RKO (cell line): ENCODE results near the gene DLG1.

ENCODE experiments used
- DNase-seq: peaks from one replicate; pipeline ENCODE4 v3.0.0-alpha.2; 2016; ENCODE audit warnings: low spot score

DLG1 gene

DNA sequence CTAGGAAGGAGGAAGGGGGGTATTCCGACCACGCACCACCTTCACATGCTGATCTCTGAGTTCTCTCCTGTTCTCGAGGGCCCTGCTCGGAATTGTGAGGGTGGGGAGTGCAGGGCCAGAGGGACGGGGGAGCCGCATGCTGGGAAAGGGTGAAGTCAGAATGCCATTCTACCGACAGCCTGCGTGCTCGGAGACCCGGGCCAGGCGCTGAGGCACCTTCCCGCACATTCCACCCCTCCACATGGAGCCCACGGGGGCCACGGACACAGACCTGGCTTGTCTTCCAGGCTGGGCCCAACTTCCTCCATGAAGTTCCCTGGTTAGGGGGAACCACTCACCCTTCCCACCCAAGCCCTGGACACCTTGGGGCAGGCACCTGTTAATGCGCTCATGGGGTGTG is 301.1 kb downstream of the DLG1 start:
- DNase-seq = no peak

DNA sequence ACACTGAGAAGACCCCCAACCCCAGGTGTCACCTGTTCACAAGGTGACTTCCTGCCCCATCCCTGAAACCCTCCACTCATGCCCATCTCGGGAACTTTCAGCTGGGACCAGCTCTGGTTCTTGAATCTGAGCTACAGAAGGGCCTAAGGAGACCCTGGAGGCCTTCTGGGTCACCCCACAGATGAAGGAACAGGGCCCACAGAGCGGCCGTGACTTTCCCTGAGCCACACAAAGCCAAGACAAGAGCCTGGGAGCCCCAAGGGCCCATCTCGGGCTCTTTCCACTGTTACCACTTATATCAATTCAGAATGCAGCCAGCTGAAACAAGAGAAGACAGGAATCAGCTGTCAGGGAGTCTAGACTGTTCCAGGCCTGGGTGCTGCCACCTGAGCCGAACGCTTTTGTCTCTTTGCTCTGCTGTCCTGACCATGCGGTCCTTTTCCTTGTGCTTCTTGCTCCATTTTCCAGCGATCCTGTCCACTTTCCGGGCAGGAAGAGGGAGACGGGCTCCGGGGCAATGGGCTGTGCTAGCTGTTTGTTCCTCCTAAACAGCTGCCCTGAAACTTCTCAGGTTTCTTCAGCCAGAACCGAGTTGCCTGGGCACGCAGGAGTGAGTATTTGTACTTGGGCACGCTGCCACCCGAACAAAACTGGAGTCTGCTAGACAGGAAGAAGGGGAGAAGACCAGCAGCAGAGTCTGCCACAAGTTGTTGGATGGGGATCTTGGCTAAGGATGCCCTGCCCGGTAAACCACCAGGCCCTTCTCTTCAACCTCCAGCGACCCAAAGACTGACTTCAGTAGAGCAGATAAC is 301.8 kb downstream of the DLG1 start:
- no peak for DNase-seq

DNA sequence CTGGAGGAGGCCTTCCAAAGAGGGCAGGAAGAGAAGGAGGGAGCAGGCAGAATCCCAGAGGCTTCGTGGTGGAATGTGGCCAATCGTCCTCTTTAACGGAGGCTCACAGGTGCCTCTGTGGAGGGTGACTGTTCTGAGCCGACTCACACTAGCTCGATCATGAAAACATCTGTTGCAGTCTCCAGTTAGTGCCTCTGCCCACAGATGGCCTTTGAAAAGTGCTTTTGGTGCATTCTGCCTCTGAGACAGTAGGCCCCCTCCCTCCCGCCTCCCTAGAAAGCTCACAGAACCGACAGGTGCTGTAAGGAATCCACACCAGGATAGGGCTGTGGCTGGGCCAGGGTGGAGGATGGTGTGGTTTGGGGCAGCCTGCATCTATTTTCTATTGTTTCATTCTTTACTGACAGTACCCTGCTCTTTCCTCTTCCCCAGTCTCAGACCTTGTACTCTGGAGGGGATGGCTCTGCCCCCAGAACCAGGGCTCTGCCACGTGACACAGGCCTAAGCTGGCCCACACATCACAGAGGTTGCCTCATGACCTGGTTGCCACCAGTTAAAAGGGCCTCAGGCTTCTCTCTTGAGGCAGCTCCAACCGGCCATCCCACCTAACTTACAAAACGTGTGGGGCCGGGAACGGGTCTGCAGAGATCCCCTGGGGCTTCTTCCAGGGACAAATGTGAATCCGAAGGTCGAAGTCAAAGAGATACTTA is 302.6 kb downstream of the DLG1 start:
- peak; percentile 15 for DNase-seq

DNA sequence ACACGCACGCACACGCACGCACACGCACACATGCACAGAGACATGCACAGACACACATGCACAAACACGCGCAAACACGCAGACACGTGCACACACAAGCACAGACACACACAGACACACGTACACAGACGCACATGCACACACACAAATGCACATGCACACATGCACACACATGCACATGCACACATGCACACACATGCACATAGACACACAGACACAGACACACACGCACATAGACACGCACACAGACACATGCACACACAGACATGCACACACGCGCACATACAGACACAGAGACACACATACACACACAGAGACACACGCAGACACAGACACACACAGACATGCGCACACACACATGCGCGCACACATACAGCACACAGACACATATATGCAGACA is 303.4 kb downstream of the DLG1 start:
- no peak for DNase-seq

DNA sequence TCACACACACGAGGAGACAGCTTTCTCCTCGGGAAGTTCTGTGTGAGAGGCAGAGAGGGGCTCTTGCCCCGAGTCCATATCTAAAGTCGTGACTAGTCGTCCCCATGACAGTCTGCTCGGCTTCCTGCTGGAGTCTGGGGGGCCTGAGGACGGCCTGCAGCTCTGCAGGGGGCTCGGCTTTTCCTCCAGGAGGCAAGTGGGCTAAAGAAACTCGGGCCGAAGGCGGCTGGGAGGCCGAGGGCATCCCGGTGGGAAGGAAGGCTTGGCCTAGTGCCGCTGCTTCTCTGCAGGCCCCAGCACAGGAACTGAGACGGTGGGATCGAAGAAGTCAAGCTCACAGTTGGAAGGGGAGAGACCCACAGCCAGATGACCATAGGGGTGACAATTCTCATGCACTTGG is 304.4 kb downstream of the DLG1 start:
- DNase-seq = no peak
